Cerebellar cortex (tissue), 1 donor: Measurements from ENCODE around the gene MRE11.
"Not testable (repeated sequence)": the region's sequence is repeated elsewhere in the genome, so short reads cannot be mapped to it uniquely, and the experiment has no call there.

Experiments
- DNase-seq: peaks from one replicate; pipeline ENCODE4 v3.0.0-alpha.2; 2015; ENCODE audit warnings: low spot score

MRE11 gene

GRCh38 chr11:94424011-94424410 is 69.6 kb downstream of the MRE11 start:
- DNase-seq = no peak

DNA sequence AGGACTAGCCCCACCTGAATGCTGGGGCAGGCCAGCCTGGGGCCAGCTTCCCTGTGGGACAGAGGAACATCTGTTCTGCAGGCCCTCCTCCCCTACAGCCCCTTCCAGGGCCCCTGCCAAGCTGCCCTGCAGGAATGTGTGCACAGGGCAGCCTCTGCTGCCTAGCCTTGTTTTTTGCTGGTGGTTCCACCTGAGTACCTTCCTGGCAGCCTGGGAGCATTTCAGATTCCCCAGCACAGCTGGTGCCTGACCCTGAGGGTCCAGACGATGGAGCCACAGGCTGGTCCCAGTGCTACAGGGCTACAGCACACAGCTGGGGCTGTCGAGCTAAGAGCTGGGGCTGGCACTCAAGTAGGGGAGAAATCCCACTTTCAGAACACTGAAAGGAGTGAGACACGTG is 70.1 kb downstream of the MRE11 start:
- no peak for DNase-seq

DNA sequence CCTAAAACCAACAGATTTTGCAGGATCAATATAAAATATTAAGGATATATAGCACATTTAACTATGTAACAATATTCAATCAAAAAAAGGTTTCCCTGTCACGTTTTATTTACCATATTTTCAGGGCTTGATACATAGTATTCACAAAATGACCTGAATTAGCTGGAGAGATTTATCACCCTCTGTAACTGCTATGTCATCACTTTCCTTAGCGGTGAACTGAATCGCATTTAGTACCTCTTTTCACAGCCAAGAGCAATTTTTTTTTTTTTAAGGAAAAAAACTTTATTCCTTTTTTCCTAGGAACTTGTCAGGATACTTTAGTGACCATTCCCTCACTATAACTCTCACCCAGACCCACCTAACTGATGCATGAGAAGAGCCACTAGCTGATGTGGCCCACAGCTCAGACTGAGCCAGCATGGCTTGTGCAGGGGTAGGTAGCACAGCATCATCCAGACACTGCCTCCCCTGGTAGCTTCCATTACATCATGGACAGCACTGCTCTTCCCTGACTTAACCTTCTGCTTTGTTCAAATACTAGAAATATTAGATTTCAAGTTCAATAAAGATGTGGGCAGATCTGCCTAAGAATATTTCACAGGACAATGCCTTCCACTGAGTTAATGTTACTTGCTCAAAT is 75.4 kb downstream of the MRE11 start:
- no peak for DNase-seq

GRCh38 chr11:94417386-94417987 is 76.2 kb downstream of the MRE11 start:
- peak; percentile 70 for DNase-seq

DNA sequence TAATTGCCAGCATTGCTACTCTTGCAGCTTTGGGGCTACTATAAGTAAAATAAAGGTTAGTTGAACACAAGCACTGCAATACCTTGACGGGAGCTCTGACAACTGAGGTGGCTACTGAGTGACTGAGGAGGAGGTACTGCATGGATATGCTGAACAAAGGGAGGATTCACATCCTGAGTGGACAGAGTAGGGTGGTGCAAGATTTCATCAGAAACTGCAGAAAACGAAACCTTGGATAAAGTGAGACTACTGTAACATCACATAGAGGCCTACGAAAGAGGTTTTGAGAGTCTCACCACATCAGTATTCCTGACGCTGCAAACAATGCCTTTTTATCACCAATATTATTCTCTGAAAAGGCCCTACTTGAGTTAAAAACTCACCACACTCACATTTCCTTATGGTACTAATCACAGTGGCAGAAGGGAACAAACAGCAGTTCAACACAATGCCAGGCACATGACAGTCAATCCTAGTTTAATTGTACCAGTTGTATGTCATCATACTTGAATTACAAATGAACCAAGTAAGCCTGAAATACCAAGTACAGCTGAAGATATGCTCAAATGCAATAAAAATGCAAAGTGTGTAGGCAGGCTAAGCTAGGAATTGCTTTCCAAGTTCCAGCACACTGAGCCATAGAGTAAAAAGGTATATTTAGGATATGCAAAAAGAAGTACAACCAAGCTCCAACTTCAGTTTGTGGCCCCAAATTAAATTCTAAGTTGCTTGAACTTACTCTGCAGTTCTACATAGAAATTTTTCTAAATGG is 88.4 kb downstream of the MRE11 start:
- no peak for DNase-seq

DNA sequence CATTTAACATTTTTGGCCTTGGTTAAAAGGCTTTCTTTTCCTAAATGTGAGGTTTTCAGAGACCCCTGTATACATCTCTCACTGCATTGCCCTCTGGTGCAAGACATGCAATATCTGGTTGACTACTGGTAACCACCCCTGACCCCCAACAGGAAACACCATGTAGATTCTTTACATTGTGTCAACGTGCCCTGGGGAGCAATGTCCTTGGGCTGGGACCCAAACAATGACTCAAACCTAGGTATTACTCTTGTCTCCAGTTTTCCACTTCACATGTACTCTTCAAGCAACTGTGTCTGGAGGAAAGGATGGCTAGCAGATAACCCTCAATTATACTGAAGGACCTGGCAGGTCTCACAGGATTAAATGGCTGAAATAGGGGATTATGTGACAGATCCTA is 91.3 kb downstream of the MRE11 start:
- no peak for DNase-seq

DNA sequence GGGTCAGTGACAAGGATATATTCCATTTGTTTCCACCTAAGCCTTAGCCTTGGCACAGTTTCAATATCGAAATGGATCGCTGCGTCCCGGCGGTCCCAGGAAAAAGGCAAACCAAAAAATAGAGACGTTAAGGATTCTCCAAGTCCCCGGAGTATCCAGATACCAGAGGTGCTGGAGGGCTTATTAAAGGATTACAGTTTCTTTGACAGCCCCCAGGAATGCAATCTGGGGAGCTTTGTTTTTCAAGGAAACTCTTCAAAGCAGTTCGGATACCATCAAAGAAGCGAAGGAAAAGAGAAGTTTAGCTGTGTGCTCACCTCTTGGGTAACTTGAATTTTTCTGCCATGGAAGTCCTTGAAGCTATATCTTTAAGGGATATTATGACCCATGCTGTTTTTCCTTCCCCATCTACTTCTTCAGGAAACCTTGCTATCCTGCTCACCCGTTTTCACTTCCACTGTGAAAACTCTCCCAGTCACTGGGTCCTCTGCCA is 91.8 kb downstream of the MRE11 start:
- peak; percentile 27 for DNase-seq

GRCh38 chr11:94400839-94401772 is 92.5 kb downstream of the MRE11 start, which contains the start of gene GPR83:
Gene GPR83 (minus strand): TSS chr11:94401419. CDS start chr11:94401247, 172 bp downstream.
- peak; percentile 71 for DNase-seq

DNA sequence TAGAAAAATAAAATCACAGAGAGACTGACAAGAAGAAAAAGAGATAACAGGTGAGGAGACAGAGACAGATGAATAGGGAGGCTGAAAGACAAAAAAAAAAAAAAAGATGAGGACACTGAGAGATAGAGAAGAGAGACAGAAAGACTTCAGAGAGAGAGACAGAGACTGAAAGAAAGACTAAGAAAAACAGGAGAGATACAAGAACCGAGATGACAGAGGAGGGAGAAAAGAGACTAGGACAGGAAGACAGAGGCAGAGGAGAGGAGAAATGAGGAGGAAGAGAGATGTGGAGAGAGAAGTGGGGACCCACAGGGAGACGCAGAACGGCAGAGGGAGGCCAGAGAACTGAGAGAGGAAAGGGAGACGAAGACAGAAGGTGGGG is 93.2 kb downstream of the MRE11 start:
- DNase-seq = peak; percentile 31

- DNase-seq = peak; percentile 55
Measured at GRCh38 chr11:94400050-94400449, 93.6 kb downstream of the MRE11 start.

DNA sequence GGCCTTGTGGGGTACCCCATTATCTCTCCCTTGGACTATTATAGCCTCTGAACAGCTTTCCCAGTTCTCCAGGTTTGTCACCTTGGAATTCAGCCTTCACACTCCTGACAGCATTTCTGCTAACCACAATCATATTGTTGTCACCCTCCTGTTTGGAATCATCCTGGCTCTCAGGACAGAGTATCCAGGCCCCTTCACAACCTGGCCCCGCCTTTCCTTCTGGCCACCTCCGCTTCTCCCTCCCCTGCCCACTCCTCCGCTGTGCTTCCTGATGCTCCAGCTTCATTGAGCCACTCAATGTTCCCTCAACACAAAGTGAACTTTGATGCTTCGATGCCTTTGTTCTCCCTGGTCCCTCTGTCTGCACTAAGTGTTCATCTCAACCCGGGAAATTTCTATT is 95.5 kb downstream of the MRE11 start:
- peak; percentile 67 for DNase-seq

DNA sequence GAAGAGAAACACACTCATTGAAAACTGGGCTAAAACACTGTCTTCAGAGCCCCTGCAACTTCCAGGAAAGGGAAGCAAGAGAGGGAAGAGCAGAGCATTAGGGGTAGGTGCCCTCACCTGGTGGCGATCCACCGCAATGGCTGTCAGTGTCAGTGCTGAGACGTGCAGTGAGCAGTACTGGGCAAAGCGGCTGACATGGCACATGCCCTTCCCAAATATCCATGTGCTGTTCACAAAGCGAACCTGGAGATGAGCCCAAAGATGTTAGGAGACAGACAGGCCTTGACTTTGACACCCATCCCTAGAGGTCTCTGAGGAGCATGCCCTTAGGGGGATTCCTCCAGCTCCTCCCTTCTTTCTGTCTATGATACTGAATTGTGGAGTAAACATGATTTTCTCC is 97.4 kb downstream of the MRE11 start:
- no peak for DNase-seq

- DNase-seq = not testable (repeated sequence)
Measured at GRCh38 chr11:94391937-94392336, 101.7 kb downstream of the MRE11 start.

- DNase-seq = no peak
Measured at GRCh38 chr11:94379613-94380012, 114.0 kb downstream of the MRE11 start.

- peak; percentile 59 for DNase-seq
Measured at GRCh38 chr11:94376841-94377240, 116.8 kb downstream of the MRE11 start.

GRCh38 chr11:94370576-94370975 is 123.1 kb downstream of the MRE11 start:
- not testable (repeated sequence) for DNase-seq
